ENCODE data around the gene CYP26B1.

- TF ChIP-seq TAF1 (IDR thresholded peaks at IDR 0.05; ENCODE audit: borderline replicate concordance, low read depth, low read length) = no peak
- TF ChIP-seq POLR2A (IDR thresholded peaks at IDR 0.05; ENCODE audit: low read depth, low read length) = no peak
These were observed 1.9 kb downstream of the CYP26B1 start for GRCh38 chr2:72145658-72146329.

Data from GM12892 (cell line).